ENCODE measurements around the gene NENF. TPM values are rescaled to one million over a fixed set of nuclear protein-coding genes. Genes with fewer than 3 reads are reported as not detected.
A peak's percentile ranks its signal among the peaks of the same experiment; 100 is the strongest.

NENF gene
- polyA plus RNA-seq, 1 donor (not counting 4 experiments of a cell fraction or from before 2014, with no cell fraction given) = 65.6 TPM

DNA sequence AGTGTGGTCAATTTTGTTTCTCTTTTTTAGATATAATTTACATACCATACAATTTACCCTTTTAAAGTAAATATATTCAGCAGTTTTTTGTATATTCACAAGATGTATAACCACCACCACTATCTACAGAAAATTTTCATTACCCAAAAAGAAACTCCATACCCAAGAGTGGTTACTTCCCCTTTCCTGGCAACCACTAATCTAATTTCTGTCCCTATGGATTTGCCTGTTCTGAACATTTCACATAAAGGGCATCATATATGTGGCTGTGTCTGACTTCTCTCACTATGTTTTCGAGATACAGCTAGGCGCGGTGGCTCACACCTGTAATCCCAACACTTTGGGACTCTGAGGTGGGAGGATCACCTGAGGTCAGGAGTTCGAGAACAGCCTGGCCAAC lies 31.7 kb upstream of the NENF start:
- FAIRE-seq (no peak), DNase-seq (ENCODE audit: low read depth, low spot score) (no peak)
- Histone ChIP-seq H2AFZ (ENCODE audit: control insufficient read depth, low read length) (no peak overlapping the region), H3K9ac (ENCODE audit: control insufficient read depth, extremely low read depth, insufficient read depth, low read length) (no peak overlapping the region), H3K4me3 (ENCODE audit: control insufficient read depth in 2 of 3, extremely low read depth in 1 of 3, insufficient read depth in 2 of 3, low read depth in 1 of 3, low read length in 3 of 3) (no peak overlapping the region), H3K36me3 (ENCODE audit: control insufficient read depth in 2 of 2, extremely low read depth in 1 of 2, insufficient read depth in 2 of 2, low read length in 2 of 2) (peaks cover 8 to 12% of the 10 kb centered on the region in 2 experiments), H3K4me2 (ENCODE audit: control insufficient read depth, extremely low read depth, insufficient read depth, low read depth, low read length) (no peak overlapping the region), H3K4me1 (ENCODE audit: control insufficient read depth, extremely low read depth, insufficient read depth, low read length) (peaks cover 16% of the 10 kb centered on the region), H3K79me2 (ENCODE audit: control insufficient read depth, insufficient read depth, low read length) (peaks cover 4% of the 10 kb centered on the region), H3K9me1 (ENCODE audit: control insufficient read depth, extremely low read depth, insufficient read depth, low read length) (no peaks in the 10 kb centered on the region), H4K20me1 (ENCODE audit: control insufficient read depth, extremely low read depth, insufficient read depth, low read length) (no peaks in the 10 kb centered on the region), H3K27me3 (ENCODE audit: control insufficient read depth, extremely low read depth, insufficient read depth, low read length) (no peaks in the 10 kb centered on the region), H3K9me3 (ENCODE audit: control insufficient read depth, low read depth, low read length) (peaks cover 9% of the 10 kb centered on the region), H3K27ac (ENCODE audit: control insufficient read depth, insufficient read depth, low read length) (no peak overlapping the region)
- dilution Hi-C loops (cut with MboI; ENCODE audit: extremely low pct_ligation_motif_present, low sequenced_read_pairs) = no loop called here
- no peak for TF ChIP-seq CTCF (optimal IDR thresholded peaks at IDR 0.05 in 1 of 3, IDR thresholded peaks at IDR 0.05 in 1 of 3, conservative IDR thresholded peaks at IDR 0.05 in 1 of 3; ENCODE audit: extremely low read depth in 1 of 3, insufficient read depth in 2 of 3, low read length in 3 of 3)
- TF ChIP-seq EZH2 (IDR thresholded peaks at IDR 0.05; ENCODE audit: low read length) = no peak

DNA sequence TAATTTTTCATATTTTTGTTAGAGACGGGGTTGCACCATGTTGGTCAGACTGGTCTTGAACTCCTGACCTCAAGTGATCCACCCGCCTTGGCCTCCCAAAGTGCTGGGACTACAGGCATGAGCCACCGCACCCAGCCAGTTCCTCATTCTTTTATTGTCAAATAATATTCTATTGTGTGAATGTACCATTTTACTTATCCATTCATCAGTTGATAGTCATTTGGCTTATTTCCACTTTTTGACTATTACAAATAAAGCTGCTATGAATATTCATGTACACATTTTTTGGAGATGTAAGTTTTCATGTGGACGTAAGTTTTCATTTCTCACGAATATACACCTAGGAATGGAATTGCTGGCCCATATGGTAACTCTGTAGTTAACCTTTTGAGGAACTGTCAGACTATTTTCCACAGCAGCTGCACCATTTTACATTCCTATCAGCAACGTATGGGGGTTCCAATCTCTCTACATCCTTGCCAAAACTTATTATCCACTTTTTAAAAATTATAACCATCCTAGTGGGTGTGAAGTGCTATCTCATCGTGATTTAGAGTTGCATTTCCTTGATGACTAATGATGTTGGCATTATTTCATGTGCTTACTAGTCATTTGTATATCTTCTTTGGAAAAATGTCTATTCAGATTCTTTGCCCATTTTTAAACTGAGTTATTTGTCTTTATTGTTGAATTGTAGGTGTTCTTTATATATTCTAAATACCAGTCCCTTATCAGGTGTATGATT lies 30.7 kb upstream of the NENF start:
- no peak for TF ChIP-seq CTCF (optimal IDR thresholded peaks at IDR 0.05 in 1 of 3, IDR thresholded peaks at IDR 0.05 in 1 of 3, conservative IDR thresholded peaks at IDR 0.05 in 1 of 3; ENCODE audit: extremely low read depth in 1 of 3, insufficient read depth in 2 of 3, low read length in 3 of 3)
- no peak for TF ChIP-seq EZH2 (IDR thresholded peaks at IDR 0.05; ENCODE audit: low read length)
- dilution Hi-C loops (cut with MboI; ENCODE audit: extremely low pct_ligation_motif_present, low sequenced_read_pairs) = no loop called here
- Histone ChIP-seq H3K4me2 (ENCODE audit: control insufficient read depth, extremely low read depth, insufficient read depth, low read depth, low read length) (peak overlapping the region; percentile 61), H3K27me3 (ENCODE audit: control insufficient read depth, extremely low read depth, insufficient read depth, low read length) (no peaks in the 10 kb centered on the region), H2AFZ (ENCODE audit: control insufficient read depth, low read length) (peak overlapping the region; percentile 36), H3K27ac (ENCODE audit: control insufficient read depth, insufficient read depth, low read length) (peak overlapping the region; percentile 84), H4K20me1 (ENCODE audit: control insufficient read depth, extremely low read depth, insufficient read depth, low read length) (no peaks in the 10 kb centered on the region), H3K9me3 (ENCODE audit: control insufficient read depth, low read depth, low read length) (peaks cover 6% of the 10 kb centered on the region), H3K79me2 (ENCODE audit: control insufficient read depth, insufficient read depth, low read length) (peaks cover 3% of the 10 kb centered on the region), H3K9me1 (ENCODE audit: control insufficient read depth, extremely low read depth, insufficient read depth, low read length) (no peaks in the 10 kb centered on the region), H3K4me1 (ENCODE audit: control insufficient read depth, extremely low read depth, insufficient read depth, low read length) (peaks cover 16% of the 10 kb centered on the region), H3K36me3 (ENCODE audit: control insufficient read depth in 2 of 2, extremely low read depth in 1 of 2, insufficient read depth in 2 of 2, low read length in 2 of 2) (peaks cover 15 to 19% of the 10 kb centered on the region in 2 experiments), H3K4me3 (ENCODE audit: control insufficient read depth in 2 of 3, extremely low read depth in 1 of 3, insufficient read depth in 2 of 3, low read depth in 1 of 3, low read length in 3 of 3) (peak overlapping the region in 1 of 3 experiments; percentile 23), H3K9ac (ENCODE audit: control insufficient read depth, extremely low read depth, insufficient read depth, low read length) (peak overlapping the region; percentile 47)
- DNase-seq (ENCODE audit: low read depth, low spot score) = peak; percentile 68
- peak; percentile 75 for FAIRE-seq

All from keratinocyte (primary cell).